8988T (cell line): ENCODE results near the gene RECK.

Experiments
- DNase-seq: peaks from one replicate; pipeline ENCODE4 v3.0.0; 2011

The RECK gene

DNA sequence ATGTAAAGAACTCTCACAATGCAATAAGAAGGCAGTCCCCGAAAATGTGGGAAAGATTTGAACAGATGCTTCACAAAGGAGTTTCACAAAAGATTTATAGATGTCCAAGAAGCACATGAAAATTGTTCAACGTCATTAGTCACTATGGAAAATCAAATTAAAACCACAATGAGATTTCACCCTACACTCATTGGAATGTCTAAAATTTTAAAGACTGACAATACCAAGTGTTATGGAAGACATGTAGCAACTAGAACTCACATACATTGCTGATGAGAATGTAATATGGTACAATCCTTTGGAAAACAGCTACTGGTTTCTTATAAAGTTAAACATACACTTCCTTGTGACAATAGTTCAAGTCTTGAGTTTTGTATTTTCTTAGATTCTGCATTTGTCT lies 11.0 kb upstream of the RECK start:
- DNase-seq = no peak

DNA sequence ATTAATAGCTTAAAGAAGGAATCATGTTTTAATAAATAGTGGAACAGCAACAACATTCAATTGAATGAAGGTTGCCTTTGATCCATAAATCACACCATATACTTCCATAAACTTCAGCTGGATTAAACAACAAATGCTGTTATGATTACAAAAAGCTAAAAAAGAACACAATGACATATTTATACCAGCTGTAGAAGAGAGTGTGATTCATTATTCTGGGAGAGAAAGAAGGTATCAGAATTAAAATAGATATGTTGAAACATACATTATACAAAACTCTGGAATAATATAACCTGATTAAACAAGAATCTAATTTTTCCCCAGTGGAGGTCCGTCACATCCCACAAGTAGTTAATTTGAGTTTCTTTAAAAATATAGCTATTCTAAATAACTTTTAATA lies 7.5 kb upstream of the RECK start:
- no peak for DNase-seq

DNA sequence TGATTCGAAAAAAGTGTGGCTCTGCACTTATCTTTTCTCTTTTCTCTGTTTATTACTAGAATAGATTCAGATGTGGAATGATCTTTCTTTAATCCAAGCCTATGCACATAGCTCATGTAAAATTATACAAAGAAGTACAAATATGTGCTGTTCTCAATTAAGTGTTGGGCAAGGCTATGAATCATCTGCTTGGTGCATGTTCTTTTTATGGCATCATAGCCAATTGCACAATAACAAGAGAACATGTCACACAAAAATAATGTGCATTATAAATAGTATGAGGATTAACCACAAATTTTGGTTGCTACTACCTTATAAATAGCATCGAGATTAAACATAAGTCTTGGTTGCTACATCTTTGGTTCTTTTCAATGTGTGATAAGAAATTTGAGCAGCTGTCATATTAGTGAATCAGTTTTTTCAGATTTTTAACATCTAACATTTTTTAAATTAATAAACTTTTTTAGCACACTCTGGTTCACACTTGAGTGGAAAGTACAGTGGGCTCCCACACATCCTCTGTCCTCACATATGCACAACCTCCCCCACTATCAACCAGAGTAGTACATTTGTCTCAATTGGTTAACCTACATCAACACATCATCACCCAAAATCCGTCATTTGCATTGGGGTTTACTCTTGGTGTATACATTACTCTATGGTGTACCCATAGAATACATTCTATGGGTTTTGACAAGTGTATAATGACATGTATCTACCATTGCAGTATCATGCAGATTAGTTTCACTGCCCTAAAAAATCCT lies 6.8 kb upstream of the RECK start:
- DNase-seq = no peak

DNA sequence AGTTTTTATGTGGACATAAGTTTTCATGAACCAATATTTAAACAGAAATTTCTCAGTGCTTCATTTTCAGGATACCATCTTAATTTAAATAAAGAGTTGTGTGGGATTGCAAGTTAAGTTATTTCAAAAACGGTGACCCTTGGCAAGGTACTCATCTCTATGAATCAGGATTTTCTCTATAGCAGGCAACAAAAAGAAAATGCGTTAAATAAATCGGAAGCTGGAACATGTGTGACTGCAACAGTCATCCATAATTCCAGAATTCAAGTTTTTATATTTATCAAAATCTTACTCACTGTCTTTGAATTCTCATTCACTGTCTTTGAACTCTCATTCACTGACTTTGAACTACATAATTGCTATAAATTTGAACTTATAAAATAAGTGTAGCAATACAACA lies 5.8 kb upstream of the RECK start:
- DNase-seq = no peak

DNA sequence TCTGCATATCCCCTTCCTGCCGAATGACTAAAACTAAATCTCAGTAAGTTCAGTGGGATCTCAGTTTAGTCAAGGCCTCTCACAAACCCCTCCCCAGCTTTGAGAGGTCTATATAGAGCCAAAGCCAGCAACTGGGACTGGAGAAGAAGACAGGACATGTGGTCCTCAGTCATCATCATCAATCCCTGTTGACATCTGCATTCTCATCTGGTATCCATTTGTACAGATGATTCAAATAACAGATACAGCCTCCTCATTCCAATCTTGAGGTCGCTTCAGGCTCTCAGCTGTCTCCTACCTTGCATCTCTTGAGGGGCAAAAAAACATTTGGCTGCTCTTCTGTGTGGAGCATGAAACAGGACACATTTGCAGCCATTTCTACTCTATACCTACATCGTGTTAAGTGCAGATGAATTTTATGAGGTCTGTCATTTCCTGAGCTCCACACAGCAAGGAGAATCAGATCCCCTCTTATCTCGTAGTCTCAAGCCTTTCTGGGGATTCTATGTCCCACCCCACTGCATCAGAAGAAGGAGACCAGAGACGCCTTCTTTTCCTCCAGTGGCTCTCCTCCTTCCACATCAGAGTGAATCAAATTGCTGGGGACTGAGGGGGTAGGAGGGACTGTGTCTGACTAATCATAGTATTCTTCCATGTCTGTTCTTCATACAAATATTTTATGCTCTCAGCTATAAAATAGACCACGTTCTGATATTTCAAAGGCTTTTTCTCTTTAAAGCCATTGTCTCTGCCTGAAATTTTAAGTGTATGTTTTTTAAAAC lies 4.7 kb upstream of the RECK start:
- no peak for DNase-seq

DNA sequence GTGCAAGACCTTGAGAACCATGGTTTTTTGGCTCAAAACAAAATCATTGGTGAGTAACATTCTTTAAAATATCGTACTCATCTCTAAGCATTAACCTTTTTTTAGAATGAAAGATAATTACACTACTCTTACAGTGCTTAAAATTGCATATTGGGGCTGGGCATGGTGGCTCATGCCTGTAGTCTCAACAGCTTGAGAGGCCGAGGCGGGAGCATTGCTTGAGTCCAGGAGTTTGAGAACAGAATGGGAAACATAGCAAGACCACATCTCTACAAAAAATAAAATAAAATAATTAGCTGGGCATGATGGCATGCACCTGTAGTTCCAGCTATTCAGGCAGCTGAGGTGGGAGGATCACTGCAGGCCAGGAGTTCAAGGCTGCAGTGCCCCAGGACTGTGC lies 2.9 kb upstream of the RECK start:
- no peak for DNase-seq

DNA sequence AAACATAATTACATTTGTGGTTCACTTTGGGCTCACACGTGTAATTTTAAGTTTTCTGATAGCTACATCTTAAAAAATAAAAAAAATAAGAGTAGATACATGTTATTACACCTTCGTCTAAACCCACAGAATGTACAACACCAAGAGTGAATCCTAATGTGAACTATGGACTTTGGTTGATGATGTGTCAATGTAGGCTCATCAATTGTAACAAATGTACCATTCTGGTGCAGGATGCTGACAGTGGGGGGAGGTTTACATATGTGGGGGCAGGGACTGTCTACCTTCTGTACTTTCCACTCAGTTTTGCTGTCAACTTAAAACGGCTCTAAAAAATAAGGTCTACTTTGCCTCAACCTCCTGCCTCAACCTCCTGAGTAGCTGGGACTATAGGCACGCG lies 2.5 kb upstream of the RECK start:
- no peak for DNase-seq

DNA sequence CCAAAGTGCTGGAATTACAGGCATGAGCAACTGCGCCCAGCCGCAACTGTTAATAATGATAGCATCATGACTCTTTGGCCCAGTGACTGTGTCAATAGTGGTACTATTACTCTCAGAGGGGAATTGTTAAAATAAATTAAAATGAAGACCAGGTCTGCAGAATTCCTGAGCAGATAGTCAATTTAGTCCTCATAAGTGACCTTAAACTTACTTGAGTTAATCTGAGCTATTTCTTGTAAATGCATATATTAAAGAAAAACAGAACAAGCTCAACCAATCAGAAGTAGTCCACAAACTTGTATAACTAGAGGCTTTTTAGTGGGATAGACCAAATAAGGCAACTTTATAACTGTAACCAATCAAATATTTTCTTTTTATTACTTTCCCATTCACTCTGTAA lies 1.7 kb upstream of the RECK start:
- no peak for DNase-seq

DNA sequence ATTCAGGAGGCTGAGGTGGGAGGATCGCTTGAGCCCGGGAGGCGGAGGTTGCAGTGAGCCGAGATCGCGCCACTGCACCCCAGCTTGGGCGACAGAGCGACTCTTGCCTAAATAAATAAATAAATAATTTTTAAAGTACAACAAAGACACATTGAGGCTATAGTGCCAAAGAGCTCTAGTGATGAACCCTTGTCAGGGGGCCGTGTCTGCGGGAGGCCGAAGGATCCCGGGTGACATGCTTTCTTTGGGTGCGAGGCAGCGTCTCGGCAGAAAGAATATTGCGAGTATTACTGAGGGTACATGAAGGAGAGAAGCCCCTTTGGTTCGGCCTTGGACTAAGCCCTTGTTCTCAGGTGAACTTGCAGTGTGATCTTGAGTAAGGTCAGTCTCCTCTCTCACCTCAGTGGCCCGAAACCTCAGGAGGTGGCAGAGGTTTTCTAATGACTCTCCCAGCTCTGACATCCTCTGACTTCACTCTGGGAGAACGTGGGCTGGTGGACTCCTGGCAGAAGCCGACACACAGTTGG lies 397 bp upstream of the RECK start:
- no peak for DNase-seq

DNA sequence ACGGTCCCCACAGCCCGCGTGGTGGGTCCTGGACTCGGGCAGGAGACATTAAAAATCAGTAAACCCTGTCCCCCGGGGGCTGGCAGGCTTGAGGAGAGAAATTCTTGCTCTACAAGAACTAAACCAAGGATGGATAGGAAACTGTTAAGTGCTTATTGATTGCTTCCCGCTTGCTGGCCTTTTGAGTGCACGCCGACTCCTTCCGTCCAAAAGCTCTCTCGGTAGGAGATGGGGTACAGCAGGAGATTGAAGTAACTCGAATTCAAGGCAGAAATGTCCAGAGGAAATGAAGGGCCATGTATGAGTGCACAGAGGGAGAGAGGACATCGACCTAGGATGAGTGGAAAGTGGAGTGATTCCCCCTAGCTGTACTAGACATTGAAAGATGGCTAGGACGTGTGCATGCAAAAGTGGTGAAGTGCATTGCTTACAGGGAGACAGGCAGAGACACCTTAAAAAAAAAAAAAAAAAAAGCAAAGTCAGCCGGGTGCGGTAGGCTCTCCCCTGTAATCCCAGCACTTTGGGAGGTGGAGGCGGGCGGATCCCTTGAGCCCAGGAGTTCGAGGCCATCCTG lies 923 bp downstream of the RECK start:
- DNase-seq = no peak

DNA sequence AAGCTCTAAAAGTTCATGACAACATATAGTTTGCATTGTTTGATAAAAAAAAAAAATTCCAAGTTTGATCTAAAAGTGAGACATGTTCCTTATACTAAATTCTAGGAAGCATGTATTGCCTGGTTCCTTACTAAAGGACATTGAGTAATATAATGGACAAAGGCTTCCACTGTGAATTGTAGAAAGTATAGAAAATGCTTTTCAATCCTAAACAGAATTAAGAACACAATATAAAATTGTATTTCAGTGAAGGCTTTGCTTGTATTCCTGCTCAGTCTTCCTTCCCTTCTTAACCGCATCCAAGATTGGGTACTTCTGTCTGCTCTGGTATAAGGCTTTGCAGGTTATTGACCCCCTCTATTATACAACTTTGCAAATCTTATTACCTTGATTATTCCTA lies 2.4 kb downstream of the RECK start:
- no peak for DNase-seq

DNA sequence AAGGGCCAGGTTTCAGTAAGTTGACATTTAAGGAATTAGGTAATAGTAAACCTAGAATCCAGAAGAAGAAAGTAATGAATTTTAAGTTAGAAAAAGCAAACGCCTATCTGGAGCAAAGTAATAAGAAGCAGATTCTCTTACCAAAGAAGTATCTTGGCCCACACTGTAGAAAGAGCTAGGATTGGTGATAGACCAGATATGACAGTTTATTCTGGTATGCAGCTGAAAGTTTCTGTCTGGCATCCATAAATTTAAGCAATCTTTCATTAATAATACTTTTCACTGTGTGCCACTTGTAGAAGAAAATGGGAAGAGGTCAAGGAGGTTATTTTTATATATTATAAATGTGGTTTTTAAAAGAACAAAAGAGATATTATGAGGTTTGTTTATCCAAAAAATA lies 3.0 kb downstream of the RECK start:
- no peak for DNase-seq

DNA sequence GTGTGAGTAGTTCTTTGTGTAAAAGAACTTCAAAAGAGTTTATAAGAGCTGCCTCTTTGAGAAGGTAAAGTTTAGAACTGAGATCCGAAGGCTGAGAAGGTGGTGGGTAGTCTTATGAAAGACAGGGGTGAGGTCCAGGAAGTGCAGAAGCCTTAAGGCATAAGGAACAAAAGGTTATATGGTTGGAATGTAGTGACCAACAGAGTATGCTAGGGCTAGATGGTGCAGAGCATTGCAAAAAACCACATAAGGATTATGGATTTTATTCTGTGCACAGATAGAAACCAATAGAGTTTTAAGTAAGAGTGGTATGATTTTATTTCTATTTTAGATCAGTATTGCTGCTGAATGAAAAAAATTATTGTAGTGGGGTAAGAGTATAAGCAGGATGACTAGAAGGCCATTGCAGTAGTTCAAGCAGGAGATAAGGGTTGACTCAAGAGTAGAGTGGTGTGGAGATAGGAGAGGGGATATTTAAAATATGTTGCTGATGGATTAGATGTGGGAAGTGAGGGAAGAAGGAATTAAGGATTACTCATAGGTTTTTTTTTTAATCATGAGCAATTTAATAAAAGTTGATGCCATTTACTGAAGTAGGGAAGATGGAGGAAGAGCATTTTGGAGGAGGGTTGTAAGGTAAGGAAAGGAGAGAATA lies 3.7 kb downstream of the RECK start:
- DNase-seq = no peak

DNA sequence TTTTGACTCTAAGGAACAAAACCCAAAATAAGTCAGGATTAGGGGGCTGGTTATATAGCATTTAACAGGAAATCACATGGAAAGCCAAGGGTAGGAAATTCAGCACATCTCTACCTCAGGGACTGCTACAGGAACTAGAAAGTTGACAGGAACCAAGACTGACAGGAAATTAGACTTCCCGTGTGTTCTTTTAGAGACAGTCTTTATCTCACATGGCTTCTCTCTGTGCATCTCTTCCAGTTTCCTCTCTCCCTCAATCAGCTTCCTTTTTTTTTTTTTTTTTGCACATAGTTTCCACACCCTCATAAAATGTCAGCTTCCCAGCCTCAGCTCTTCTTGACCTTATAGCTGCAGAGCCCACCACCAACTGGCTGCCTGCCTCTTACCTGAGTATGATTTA lies 4.8 kb downstream of the RECK start:
- no peak for DNase-seq

DNA sequence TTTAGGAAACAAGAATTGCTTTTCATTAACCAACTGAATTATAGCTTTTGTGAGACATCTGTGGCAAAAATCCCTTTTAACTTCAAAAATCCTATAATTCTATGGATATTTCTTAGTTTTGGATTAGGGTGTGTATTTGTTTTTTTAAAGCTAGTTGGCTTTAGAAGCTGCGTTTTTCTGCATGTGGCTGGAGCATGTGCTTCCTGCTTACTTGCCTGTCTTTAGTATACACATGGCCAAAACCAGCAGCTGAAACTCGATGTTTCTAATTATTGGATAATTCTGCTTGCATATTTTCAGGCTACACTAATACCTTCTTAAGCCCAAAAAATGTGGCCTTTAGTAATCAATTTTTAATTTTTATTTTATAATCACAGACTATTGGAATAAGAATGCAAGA lies 8.9 kb downstream of the RECK start:
- no peak for DNase-seq

DNA sequence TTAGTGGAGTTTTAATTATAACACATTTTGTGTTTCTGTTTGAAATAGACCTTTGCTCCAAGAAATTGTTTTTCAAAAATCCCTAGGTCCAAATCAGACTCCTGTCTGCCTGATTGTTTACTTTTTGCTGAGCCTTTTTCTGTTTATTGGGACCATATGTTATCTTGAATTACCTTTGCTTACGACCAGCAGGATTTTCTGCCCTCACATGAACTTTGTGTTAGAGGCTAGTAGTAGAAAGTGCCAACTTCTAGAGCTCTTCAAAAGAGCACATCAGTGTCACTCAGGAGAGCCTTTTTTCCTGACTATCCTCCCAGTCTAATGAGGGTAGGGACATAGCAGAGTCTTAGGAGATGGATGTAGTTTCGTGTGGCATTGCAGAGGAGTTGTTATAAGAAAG lies 10.2 kb downstream of the RECK start:
- DNase-seq = no peak

DNA sequence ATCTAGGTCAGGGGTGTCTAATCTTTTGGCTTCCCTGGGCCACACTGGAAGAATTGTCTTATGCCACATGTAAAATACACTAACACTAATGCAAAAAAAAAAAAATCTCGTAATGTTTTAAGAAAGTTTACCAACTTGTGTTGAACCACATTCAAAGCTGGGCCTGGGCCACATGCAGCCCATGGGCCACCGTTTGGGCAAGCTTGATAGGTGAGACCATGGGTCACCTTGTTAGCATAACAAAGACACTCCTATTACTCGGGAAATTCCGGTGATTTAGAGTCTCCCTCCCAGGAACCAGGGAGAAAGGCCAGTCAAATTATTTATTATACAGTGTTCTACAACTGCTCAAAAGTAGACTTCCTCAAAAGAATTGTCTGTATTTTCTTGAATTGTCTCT lies 12.7 kb downstream of the RECK start:
- no peak for DNase-seq

DNA sequence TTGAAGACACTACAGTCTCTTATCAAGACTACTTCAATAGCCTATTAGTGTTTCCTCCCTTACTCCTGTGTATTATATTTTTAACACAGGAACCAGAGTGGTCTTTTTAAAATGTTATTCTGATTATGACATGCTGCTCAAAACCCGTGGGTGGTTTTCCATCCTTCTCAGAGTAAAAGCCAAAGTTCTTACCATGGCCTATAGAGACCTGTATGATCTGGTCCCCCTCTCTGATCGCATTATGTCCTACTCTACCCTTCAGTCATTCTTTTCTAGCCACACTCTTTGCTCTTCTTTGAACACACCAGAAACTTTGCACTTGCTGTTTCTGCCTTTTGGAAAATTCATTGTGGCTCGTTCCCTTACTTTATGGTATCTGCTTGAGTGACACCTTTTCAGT lies 13.8 kb downstream of the RECK start:
- DNase-seq = no peak

DNA sequence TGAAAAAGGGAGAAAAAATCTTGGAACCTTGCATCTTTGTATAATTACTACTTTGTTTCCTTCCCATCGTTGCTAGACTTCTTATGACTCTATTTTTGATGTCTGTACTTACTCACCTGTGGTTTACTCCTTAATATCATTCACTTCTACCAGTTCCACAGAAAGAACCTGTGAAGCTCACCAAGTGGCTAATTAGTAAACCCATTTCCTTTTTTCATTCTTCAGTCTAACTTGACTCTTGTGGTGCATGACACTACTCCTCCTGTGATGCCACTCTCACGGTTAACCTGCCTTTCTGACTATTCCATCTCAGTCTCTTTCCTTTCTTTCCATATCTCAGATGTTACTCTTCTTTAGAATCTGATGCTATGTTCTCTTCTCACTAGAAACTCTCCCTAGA lies 14.6 kb downstream of the RECK start:
- DNase-seq = no peak

DNA sequence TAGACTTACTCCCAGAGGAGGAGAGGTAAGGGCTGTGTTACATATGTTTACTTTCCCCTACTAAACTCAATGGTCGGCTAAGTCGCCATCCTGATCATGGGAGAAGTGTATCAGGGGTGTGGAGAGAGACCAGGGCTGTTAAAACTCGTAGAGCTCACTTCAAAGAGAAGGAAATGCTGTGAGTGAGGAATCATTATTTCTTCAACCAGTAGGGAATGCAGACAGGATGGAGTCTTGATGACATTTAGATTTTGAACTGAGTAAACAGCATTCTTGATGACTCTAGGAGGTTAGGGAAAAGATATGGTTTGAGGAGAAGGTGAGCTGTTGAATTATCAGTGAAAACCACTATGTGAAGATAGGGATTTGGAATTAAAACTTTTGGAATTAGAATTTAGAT lies 17.3 kb downstream of the RECK start:
- no peak for DNase-seq

DNA sequence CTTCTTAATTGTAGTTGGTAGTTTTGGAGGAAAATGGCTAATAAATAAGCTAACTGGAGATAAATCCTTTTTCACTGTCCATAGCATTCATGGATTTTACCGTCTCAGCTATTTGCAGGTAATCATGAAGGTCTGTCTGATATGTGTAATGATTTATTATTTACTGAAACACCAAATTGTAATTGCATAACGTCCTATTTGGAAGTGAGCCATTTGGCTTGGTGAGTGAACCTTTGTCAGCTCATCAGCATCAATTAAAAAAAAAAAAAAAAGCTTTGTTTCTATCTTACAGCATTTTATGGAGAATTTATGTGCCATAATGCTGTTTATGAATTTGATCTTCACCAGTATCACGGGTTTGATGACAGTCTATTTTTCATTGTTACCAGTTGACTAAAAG lies 20.2 kb downstream of the RECK start:
- DNase-seq = no peak

DNA sequence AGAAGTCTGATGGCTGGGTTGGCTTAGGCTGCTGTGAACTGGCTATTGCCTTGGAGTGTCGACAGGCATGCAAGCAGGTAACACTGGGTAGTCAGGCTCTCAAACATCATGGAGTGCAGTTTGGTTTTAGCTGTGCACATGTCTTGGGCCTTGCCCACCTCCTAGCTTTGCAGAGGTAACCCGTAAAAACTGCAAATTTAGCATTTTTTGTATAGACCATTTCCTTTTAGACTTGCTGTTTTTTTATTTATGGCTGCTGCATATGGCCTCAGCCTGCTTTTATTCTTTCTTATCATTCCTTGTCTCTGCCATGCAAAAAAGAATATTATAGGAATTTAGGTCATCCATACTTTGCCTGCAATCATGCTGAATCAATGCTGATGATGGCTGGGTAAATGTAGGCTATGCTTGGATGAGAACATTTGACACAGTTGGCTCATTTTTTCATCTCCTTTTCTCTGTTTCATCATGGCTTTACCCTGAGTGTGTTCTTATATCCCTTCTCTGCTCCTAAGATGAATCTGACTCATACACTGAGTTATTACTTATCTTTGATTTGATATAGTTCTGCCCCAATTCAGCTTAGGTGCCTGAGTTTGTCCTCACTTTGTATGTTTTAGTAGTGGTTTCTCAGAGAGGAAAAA lies 27.2 kb downstream of the RECK start:
- no peak for DNase-seq

DNA sequence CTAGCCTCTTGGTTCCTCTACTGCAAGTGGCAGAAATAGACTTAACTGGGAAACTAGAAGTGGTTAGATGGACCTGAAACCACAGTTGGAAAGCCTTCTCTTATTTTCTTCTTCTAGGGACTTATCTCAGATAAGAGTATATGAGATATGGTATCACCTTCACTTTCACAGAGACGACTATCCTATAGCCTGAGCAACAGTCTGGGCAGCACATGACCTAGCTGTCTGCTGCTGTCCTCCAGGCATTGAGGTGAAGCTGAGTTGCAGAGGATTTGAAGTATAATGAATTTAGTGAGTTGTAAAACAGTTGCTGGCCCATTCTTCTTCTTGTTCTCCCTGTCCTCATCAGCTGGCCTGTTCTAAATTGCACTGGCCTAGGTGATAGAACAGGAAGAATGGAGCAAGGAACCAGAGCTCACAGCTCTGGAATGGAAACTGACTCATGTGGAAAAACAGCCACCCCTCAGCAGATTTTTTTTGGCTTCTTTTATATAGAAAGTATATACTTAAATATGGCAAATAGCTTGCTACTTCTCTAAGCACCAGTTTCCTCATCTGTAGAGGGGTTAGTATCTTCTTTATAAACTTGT lies 27.8 kb downstream of the RECK start:
- DNase-seq = no peak
